CD4-positive, alpha-beta memory T cell (primary cell): ENCODE results near the gene IGSF8. TPM values are rescaled to one million over a fixed set of nuclear protein-coding genes. Genes with fewer than 3 reads are reported as not detected.

ENCODE experiments used
- CTCF ChIA-PET: fragments of 350-600 bp; sonication (Branson Sonifier 250); formaldehyde crosslinking; loops from one replicate; lab custom pipeline; 2021; ENCODE audit warnings: inconsistent platforms; ENCODE audit not compliant: partially characterized antibody; lab: Charles Lee
- POLR2A ChIA-PET: fragments of 350-600 bp; sonication (Branson Sonifier 250); formaldehyde crosslinking; loops from one replicate; lab custom pipeline; 2021; ENCODE audit not compliant: partially characterized antibody; lab: Charles Lee
- DNase-seq, 5 donors: peaks; one replicate each; pipeline versions ENCODE4 v3.0.0 to v3.0.0-alpha.2; 2020 to 2022; ENCODE audit warnings: mixed read lengths in 1 of 5
- H3K27ac ChIP-seq: one replicate; pipeline ENCODE4 v1.7.0; 2013; ENCODE audit warnings: low read depth, low read length
- H3K27me3 ChIP-seq: 2 replicates; pipeline ENCODE4 v1.7.0; 2013; ENCODE audit warnings: mild to moderate bottlenecking, low read length, moderate library complexity; ENCODE audit not compliant: insufficient read depth
- H3K36me3 ChIP-seq: 2 replicates; pipeline ENCODE4 v1.7.0; 2013; ENCODE audit warnings: mild to moderate bottlenecking, low read length, moderate library complexity; ENCODE audit not compliant: insufficient read depth
- H3K4me1 ChIP-seq: 2 replicates; pipeline ENCODE4 v1.7.0; 2013; ENCODE audit warnings: mild to moderate bottlenecking, low read length, moderate library complexity; ENCODE audit not compliant: insufficient read depth
- H3K4me3 ChIP-seq, 2 donors: one replicate each; pipeline ENCODE4 v1.7.0; 2013; ENCODE audit warnings: low read length in 2 of 2, mild to moderate bottlenecking in 1 of 2
- H3K9me3 ChIP-seq, 2 donors: one replicate each; pipeline ENCODE4 v1.7.0; 2013; ENCODE audit warnings: low read length in 2 of 2, control low read depth in 1 of 2; ENCODE audit not compliant: control insufficient read depth in 1 of 2
- H3K27ac Mint-ChIP-seq, 7 donors: one replicate each; pipeline ENCODE4 v1.8.0; 2020 to 2021; ENCODE audit warnings: mixed read lengths in 7 of 7, mild to moderate bottlenecking in 6 of 7, inconsistent platforms in 3 of 7, moderate library complexity in 3 of 7
- H3K27me3 Mint-ChIP-seq, 2 donors: one replicate each; pipeline ENCODE4 v1.8.0; 2020 to 2021; ENCODE audit warnings: mixed read lengths in 2 of 2
- H3K36me3 Mint-ChIP-seq, 2 donors: one replicate each; pipeline ENCODE4 v1.8.0; 2020 to 2021; ENCODE audit warnings: mixed read lengths in 2 of 2, inconsistent platforms in 1 of 2, mild to moderate bottlenecking in 1 of 2
- H3K4me1 Mint-ChIP-seq, 4 donors: one replicate each; pipeline ENCODE4 v1.8.0; 2020 to 2021; ENCODE audit warnings: mixed read lengths in 4 of 4, mild to moderate bottlenecking in 1 of 4
- H3K4me3 Mint-ChIP-seq, 8 donors: one replicate each; pipeline ENCODE4 v1.8.0; 2020 to 2021; ENCODE audit warnings: mixed read lengths in 8 of 8, mild to moderate bottlenecking in 7 of 8, moderate library complexity in 6 of 8, inconsistent platforms in 3 of 8
- H3K9me3 Mint-ChIP-seq, 8 donors: one replicate each; pipeline ENCODE4 v1.8.0; 2020 to 2021; ENCODE audit warnings: mixed read lengths in 8 of 8, mild to moderate bottlenecking in 5 of 8, inconsistent platforms in 3 of 8, moderate library complexity in 1 of 8
- intact Hi-C: fragments of 100-400 bp; cut with micrococcal nuclease; formaldehyde crosslinking; loops from one replicate; pipeline ENCODE4 v1.15.1; 2023
- polyA plus RNA-seq, 2 donors: library from polyadenylated mRNA; unstranded; fragments of 300-500 nt; fragmentation: Illumina TruSeq; gene quantifications; one replicate each; pipeline ENCODE4 v1.2.3, GENCODE V29; 2021
- total RNA-seq, 2 experiments: library from RNA; stranded (reverse); gene quantifications; one replicate each; pipeline ENCODE4 v1.2.3, GENCODE V29; 2021

Gene IGSF8
- total and polyA plus RNA-seq, 4 experiments from 2014 or later = 36.8 to 51.2 (median 47.9) TPM

DNA sequence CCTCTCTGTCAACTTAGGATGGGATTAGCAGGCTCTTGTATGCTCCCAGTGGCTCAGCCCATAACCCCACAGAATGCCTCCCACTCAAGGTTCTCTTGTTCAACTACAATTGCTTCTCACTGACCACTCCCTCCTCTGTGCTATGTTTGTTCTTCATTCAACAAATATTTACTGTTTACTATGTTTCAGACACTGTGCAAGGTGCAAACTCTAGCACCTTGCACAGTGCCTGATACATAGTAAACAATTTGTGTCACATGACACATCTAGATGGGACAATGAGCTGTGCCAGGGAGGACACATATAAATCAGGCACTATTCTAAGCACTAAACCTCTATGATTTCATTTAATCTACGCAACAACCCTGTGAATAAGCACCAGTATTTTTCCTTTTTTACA, 32.5 kb upstream of the IGSF8 start:
- H3K27ac Mint-ChIP-seq = no peak overlapping the region
- Histone ChIP-seq H3K4me3 (no peak overlapping the region), H3K27ac (no peak overlapping the region), H3K27me3 (no peaks in the 10 kb centered on the region), H3K4me1 (no peaks in the 10 kb centered on the region), H3K36me3 (no peaks in the 10 kb centered on the region), H3K9me3 (no peaks in the 10 kb centered on the region)
- H3K4me3 Mint-ChIP-seq = no peak overlapping the region
- intact Hi-C loops = no loop called here
- no peaks in the 10 kb centered on the region for H3K36me3 Mint-ChIP-seq
- H3K9me3 Mint-ChIP-seq = no peaks in the 10 kb centered on the region
- POLR2A ChIA-PET = no interaction called here
- DNase-seq = no peak
- H3K27me3 Mint-ChIP-seq = peaks cover 8 to 16% of the 10 kb centered on the region in 2 donors
- no peaks in the 10 kb centered on the region for H3K4me1 Mint-ChIP-seq
- CTCF ChIA-PET = no interaction called here

DNA sequence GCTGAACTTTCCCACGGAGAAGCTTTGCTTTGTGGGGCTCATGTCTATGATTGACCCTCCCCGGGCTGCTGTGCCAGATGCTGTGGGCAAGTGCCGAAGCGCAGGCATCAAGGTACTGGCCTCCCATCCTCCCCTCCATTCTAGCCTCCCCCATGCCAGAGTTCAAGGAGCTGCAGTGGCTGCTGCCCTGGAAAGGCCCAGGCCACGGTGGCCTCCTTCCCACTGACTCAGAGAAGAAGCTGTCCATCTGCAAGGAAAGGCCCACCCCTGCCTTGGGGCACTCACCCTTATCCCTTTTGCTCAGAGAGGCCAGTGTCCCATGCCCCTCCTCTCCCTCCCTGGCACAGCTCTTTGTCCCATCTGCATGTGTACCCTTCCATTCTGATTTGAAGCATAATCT, 32.1 kb upstream of the IGSF8 start:
- no peak for DNase-seq
- Mint-ChIP-seq H3K27ac (no peak overlapping the region), H3K36me3 (no peaks in the 10 kb centered on the region), H3K9me3 (no peaks in the 10 kb centered on the region), H3K4me1 (no peaks in the 10 kb centered on the region), H3K27me3 (peaks cover 8 to 16% of the 10 kb centered on the region in 2 donors), H3K4me3 (no peak overlapping the region)
- POLR2A ChIA-PET = no interaction called here
- Histone ChIP-seq H3K27me3 (no peaks in the 10 kb centered on the region), H3K4me3 (no peak overlapping the region), H3K4me1 (no peaks in the 10 kb centered on the region), H3K27ac (no peak overlapping the region), H3K36me3 (no peaks in the 10 kb centered on the region), H3K9me3 (no peaks in the 10 kb centered on the region)
- intact Hi-C loops = no loop called here
- CTCF ChIA-PET = no interaction called here

DNA sequence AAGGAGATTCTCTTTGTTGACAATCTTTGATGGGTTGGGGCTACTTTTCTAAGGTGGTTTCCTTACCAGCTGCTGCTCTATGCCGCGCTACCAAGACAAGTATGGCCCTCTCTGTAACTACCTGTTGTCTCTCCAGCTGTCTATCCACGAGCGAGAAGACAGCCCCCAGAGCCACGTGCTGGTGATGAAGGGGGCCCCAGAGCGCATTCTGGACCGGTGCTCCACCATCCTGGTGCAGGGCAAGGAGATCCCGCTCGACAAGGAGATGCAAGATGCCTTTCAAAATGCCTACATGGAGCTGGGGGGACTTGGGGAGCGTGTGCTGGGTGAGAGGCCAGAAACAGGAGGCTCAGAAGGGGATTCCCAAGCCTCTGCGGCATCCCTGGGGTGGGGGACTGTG, 31.5 kb upstream of the IGSF8 start:
- no peaks in the 10 kb centered on the region for H3K9me3 Mint-ChIP-seq
- H3K27ac Mint-ChIP-seq = no peak overlapping the region
- no peaks in the 10 kb centered on the region for H3K9me3 ChIP-seq
- intact Hi-C loops = no loop called here
- CTCF ChIA-PET = no interaction called here
- POLR2A ChIA-PET = no interaction called here
- H3K27me3 Mint-ChIP-seq = peaks cover 8 to 16% of the 10 kb centered on the region in 2 donors
- DNase-seq = no peak
- no peaks in the 10 kb centered on the region for H3K36me3 Mint-ChIP-seq
- H3K4me3 ChIP-seq = no peak overlapping the region
- no peak overlapping the region for H3K4me3 Mint-ChIP-seq
- no peaks in the 10 kb centered on the region for H3K4me1 Mint-ChIP-seq
- no peaks in the 10 kb centered on the region for H3K27me3 ChIP-seq
- H3K27ac ChIP-seq = no peak overlapping the region
- no peaks in the 10 kb centered on the region for H3K36me3 ChIP-seq
- no peaks in the 10 kb centered on the region for H3K4me1 ChIP-seq

DNA sequence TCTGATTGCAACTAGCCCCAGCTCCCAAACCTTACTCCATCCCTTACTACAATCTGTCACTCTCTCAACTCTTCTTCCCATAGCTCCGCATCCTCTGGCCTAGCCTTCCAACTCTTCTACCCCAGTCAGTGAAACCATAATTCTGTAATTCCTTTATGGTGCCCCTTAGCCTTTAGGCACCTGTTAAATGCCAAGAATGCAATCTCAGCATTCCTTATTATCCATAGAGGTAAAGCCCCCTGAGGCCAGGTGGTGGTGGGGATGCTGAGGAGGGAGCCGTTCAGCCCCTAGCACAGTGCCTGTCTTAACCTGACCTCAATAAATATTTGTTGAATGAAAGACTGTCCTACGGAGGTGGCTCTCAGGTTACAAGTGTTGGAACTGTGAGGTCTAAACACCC, 31.1 kb upstream of the IGSF8 start:
- Mint-ChIP-seq H3K9me3 (no peaks in the 10 kb centered on the region), H3K4me1 (no peaks in the 10 kb centered on the region), H3K4me3 (no peak overlapping the region), H3K36me3 (no peaks in the 10 kb centered on the region), H3K27ac (no peak overlapping the region), H3K27me3 (peaks cover 8 to 16% of the 10 kb centered on the region in 2 donors)
- Histone ChIP-seq H3K9me3 (no peaks in the 10 kb centered on the region), H3K4me1 (no peaks in the 10 kb centered on the region), H3K27ac (no peak overlapping the region), H3K4me3 (no peak overlapping the region), H3K36me3 (no peaks in the 10 kb centered on the region), H3K27me3 (no peaks in the 10 kb centered on the region)
- no peak for DNase-seq
- POLR2A ChIA-PET = no interaction called here
- CTCF ChIA-PET = no interaction called here
- intact Hi-C loops = no loop called here

DNA sequence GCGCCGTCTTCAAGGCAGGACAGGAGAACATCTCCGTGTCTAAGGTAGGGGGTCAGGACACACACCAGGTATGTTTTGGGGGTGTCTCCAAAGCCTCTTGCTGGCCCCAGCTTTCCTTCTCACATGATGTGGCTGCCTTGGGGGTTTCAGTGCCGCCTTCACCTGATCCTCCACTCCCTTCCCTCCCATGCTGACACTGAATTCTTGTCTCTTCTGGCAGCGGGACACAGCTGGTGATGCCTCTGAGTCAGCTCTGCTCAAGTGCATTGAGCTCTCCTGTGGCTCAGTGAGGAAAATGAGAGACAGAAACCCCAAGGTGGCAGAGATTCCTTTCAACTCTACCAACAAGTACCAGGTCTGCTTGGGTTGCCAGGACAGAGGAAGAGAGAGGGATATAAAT, 30.6 kb upstream of the IGSF8 start:
- H3K4me1 Mint-ChIP-seq = no peaks in the 10 kb centered on the region
- CTCF ChIA-PET = no interaction called here
- Histone ChIP-seq H3K27ac (no peak overlapping the region), H3K36me3 (no peaks in the 10 kb centered on the region), H3K4me1 (no peaks in the 10 kb centered on the region), H3K9me3 (no peaks in the 10 kb centered on the region), H3K4me3 (no peak overlapping the region), H3K27me3 (no peaks in the 10 kb centered on the region)
- intact Hi-C loops = no loop called here
- DNase-seq = no peak
- POLR2A ChIA-PET = no interaction called here
- H3K27me3 Mint-ChIP-seq = peaks cover 8 to 16% of the 10 kb centered on the region in 2 donors
- no peaks in the 10 kb centered on the region for H3K9me3 Mint-ChIP-seq
- H3K36me3 Mint-ChIP-seq = no peaks in the 10 kb centered on the region
- H3K27ac Mint-ChIP-seq = no peak overlapping the region
- no peak overlapping the region for H3K4me3 Mint-ChIP-seq

DNA sequence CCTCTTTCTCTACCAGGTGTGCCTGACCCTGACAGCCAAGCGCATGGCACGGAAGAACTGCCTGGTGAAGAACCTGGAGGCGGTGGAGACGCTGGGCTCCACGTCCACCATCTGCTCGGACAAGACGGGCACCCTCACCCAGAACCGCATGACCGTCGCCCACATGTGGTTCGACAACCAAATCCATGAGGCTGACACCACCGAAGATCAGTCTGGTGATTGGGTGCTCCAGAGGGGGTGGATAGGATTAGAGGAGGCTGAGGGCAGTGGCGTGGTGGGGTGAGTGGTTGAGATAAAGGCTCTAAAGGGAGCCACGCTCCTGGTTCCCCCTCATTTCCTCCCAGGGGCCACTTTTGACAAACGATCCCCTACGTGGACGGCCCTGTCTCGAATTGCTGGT, 30.2 kb upstream of the IGSF8 start:
- ChIA-PET POLR2A (no interaction called here), CTCF (interaction anchor here (1.4 kb wide), 1 partner anchor 28 kb away, joined by 3 read pairs; no protein-coding TSS in a partner anchor)
- no peak overlapping the region for H3K27ac ChIP-seq
- H3K9me3 ChIP-seq = no peaks in the 10 kb centered on the region
- H3K4me1 ChIP-seq = no peaks in the 10 kb centered on the region
- Mint-ChIP-seq H3K9me3 (no peaks in the 10 kb centered on the region), H3K36me3 (no peaks in the 10 kb centered on the region), H3K4me3 (no peak overlapping the region), H3K27me3 (peaks cover 8 to 16% of the 10 kb centered on the region in 2 donors), H3K27ac (no peak overlapping the region), H3K4me1 (no peaks in the 10 kb centered on the region)
- DNase-seq = no peak
- no peaks in the 10 kb centered on the region for H3K27me3 ChIP-seq
- intact Hi-C loops = no loop called here
- H3K36me3 ChIP-seq = no peaks in the 10 kb centered on the region
- H3K4me3 ChIP-seq = no peak overlapping the region

DNA sequence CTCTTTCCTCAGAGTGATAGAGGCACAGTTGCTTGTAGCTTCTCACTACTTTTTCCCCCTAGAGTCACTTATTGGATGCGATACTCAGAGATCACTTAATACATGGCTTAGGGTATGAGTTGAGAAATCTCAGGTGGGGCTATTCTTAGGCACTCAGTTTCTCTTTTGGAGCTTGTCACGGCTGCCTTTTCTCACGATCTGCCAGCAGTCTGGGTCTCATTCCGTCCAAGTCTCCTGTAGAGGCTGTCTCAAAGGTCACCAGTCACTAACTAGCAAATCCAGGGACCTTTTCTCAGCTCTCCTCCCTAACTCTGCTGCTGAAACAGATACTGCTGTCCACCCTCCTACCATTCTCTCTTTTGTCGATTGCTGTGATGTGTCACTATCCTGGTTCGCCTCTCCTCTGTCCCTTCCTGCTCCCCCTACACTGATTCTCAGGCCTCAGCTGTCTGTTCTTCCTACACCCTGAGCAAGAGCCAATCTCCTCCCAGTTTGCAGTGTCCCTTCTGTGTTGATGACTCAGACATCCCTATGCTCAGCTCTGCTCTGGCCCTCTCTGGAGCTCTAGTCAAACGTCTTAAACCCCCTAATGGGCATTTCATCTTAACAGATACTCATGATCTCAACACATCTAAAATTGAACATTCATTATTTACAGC, 29.6 kb upstream of the IGSF8 start:
- no peaks in the 10 kb centered on the region for H3K4me1 ChIP-seq
- no peaks in the 10 kb centered on the region for H3K36me3 Mint-ChIP-seq
- H3K4me3 ChIP-seq = no peak overlapping the region
- peaks cover 8 to 16% of the 10 kb centered on the region in 2 donors for H3K27me3 Mint-ChIP-seq
- POLR2A ChIA-PET = no interaction called here
- H3K9me3 Mint-ChIP-seq = no peaks in the 10 kb centered on the region
- CTCF ChIA-PET = interaction anchor here (1.4 kb wide), 1 partner anchor 27 kb away, joined by 3 read pairs; no protein-coding TSS in a partner anchor
- intact Hi-C loops = no loop called here
- no peaks in the 10 kb centered on the region for H3K27me3 ChIP-seq
- H3K27ac Mint-ChIP-seq = no peak overlapping the region
- H3K4me1 Mint-ChIP-seq = no peaks in the 10 kb centered on the region
- no peak overlapping the region for H3K27ac ChIP-seq
- DNase-seq = no peak
- no peaks in the 10 kb centered on the region for H3K9me3 ChIP-seq
- H3K4me3 Mint-ChIP-seq = no peak overlapping the region
- H3K36me3 ChIP-seq = no peaks in the 10 kb centered on the region
